ENCODE measurements around the gene FILIP1. TPM values are rescaled to one million over a fixed set of nuclear protein-coding genes. Genes with fewer than 3 reads are reported as not detected.

Gene FILIP1
- total and polyA plus RNA-seq, 10 of the 15 experiments (the other 5 are each of a cell fraction or from before 2014, with no cell fraction given): 0.23 to 2.0 (median 0.44) TPM

DNA sequence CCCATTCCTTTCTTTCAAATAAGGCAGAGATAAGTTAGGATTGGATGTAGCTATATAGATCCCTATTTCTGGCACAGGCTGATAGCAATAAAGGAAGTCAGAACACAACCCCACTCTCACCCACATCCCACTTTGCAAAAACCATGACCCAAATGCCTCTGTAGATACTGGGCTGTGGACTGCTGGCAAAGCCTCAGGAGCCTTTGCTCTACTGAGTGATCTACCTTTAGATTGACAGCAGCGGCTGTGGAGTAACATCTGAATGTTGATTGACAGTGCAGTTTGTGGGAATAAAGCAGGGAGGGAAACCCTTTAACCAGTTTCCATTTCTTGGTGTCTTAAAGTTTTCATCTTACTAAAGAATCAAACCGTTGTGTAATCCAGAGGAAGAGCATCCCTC, 202.3 kb downstream of the FILIP1 start:
- ChIA-PET SMC1A (ENCODE audit: uncharacterized antibody, unreplicated experiment) (interaction anchor here (1.0 to 1.6 kb wide), 4 partner anchors 12 to 237 kb away, joined by 3 to 4 read pairs (median 3); no protein-coding TSS in a partner anchor), POLR2A (no interaction called here), CTCF (no interaction called here), RAD21 (ENCODE audit: unreplicated experiment) (interaction anchor here (1.2 to 1.8 kb wide), 2 partner anchors 23 to 236 kb away, joined by 3 to 5 read pairs; no protein-coding TSS in a partner anchor)
- Histone ChIP-seq H3K9ac (ENCODE audit: control insufficient read depth, insufficient read depth, low read length) (no peak overlapping the region), H3K27ac (ENCODE audit: control insufficient read depth, insufficient read depth) (no peak overlapping the region), H3K4me2 (ENCODE audit: control insufficient read depth, insufficient read depth) (no peak overlapping the region), H2AFZ (ENCODE audit: control insufficient read depth, low read depth, low read length) (no peak overlapping the region), H3K4me1 (ENCODE audit: control insufficient read depth, insufficient read depth, low read length) (no peaks in the 10 kb centered on the region), H4K20me1 (ENCODE audit: control insufficient read depth, insufficient read depth) (no peaks in the 10 kb centered on the region), H3K9me3 (replicated peaks; ENCODE audit: control insufficient read depth, insufficient read depth, low read length) (no peaks in the 10 kb centered on the region), H3K27me3 (replicated peaks in 1 of 2; ENCODE audit: control insufficient read depth in 2 of 2, insufficient read depth in 2 of 2, low read length in 1 of 2) (no peaks in the 10 kb centered on the region), H3K4me3 (no peak overlapping the region), H3K36me3 (ENCODE audit: control insufficient read depth in 2 of 2, insufficient read depth in 2 of 2, low read length in 1 of 2) (0 out of 4 replicates have a peak, but pooled peaks cover 0 to 3% of the 10 kb centered on the region in 2 experiments), H3K79me2 (ENCODE audit: control insufficient read depth, insufficient read depth, low read length) (peaks cover 23% of the 10 kb centered on the region)
- no peak for DNase-seq (ENCODE audit: low read depth, low spot score)
- 96% methylated on average over 2 of the region's 2 CpGs for WGBS (ENCODE audit: insufficient coverage, insufficient replicate concordance, low lambda C conversion rate, missing lambda C conversion rate)
- TF ChIP-seq PKNOX1 (IDR thresholded peaks at IDR 0.05) (0 out of 2 replicates have a peak, but pooled peaks have one; percentile 28), TCF7 (IDR thresholded peaks at IDR 0.05; ENCODE audit: borderline replicate concordance) (no peak)
- in situ Hi-C loops (cut with MboI) (no loop called here), intact Hi-C loops (cut with micrococcal nuclease; ENCODE audit: unreplicated experiment) (no loop called here)
- FAIRE-seq: no peak
- BruUV-seq (replicated peaks): no TSS peak
- ATAC-seq: no peak

- H3K79me2 ChIP-seq (ENCODE audit: control insufficient read depth, insufficient read depth, low read length): peaks cover 31% of the 10 kb centered on the region
- ChIA-PET POLR2A (no interaction called here), SMC1A (ENCODE audit: uncharacterized antibody, unreplicated experiment) (interaction anchor here (1.0 to 1.2 kb wide), 2 partner anchors 11 to 23 kb away, joined by 3 read pairs; no protein-coding TSS in a partner anchor), RAD21 (ENCODE audit: unreplicated experiment) (interaction anchor here (1.2 kb wide), 1 partner anchor 22 kb away, joined by 3 read pairs; no protein-coding TSS in a partner anchor), CTCF (interaction anchor here (0.7 kb wide), 1 partner anchor 23 kb away, joined by 3 read pairs; no protein-coding TSS in a partner anchor)
- H3K4me3 ChIP-seq: no peak overlapping the region
- H4K20me1 ChIP-seq (ENCODE audit: control insufficient read depth, insufficient read depth): no peaks in the 10 kb centered on the region
- H3K36me3 ChIP-seq (ENCODE audit: control insufficient read depth in 2 of 2, insufficient read depth in 2 of 2, low read length in 1 of 2): 0 out of 4 replicates have a peak, but pooled peaks cover 0 to 3% of the 10 kb centered on the region in 2 experiments
- H3K4me1 ChIP-seq (ENCODE audit: control insufficient read depth, insufficient read depth, low read length): no peaks in the 10 kb centered on the region
- in situ Hi-C loops (cut with MboI) (no loop called here), intact Hi-C loops (cut with micrococcal nuclease; ENCODE audit: unreplicated experiment) (no loop called here)
- FAIRE-seq (no peak), DNase-seq (ENCODE audit: low read depth, low spot score) (no peak), ATAC-seq (no peak)
- WGBS (ENCODE audit: insufficient coverage, insufficient replicate concordance, low lambda C conversion rate, missing lambda C conversion rate): 96% methylated on average over 7 of the region's 7 CpGs
- H3K27me3 ChIP-seq (replicated peaks in 1 of 2; ENCODE audit: control insufficient read depth in 2 of 2, insufficient read depth in 2 of 2, low read length in 1 of 2): no peaks in the 10 kb centered on the region
- no peak overlapping the region for H3K27ac ChIP-seq (ENCODE audit: control insufficient read depth, insufficient read depth)
- no peaks in the 10 kb centered on the region for H3K9me3 ChIP-seq (replicated peaks; ENCODE audit: control insufficient read depth, insufficient read depth, low read length)
- TF ChIP-seq CBX3 (IDR thresholded peaks at IDR 0.05; ENCODE audit: borderline replicate concordance, low read depth) (no peak), BMI1 (IDR thresholded peaks at IDR 0.05; ENCODE audit: borderline replicate concordance) (0 out of 2 replicates have a peak, but pooled peaks have one; percentile 36)
- no peak overlapping the region for H2AFZ ChIP-seq (ENCODE audit: control insufficient read depth, low read depth, low read length)
- H3K9ac ChIP-seq (ENCODE audit: control insufficient read depth, insufficient read depth, low read length): no peak overlapping the region
- H3K4me2 ChIP-seq (ENCODE audit: control insufficient read depth, insufficient read depth): no peak overlapping the region
- no TSS peak for BruUV-seq (replicated peaks)
Observed at GRCh38 chr6:75290136-75290945, 203.3 kb downstream of the FILIP1 start.

Measured in GM12878 (cell line).